HG02798 (cell line): Measurements from ENCODE around the gene RNF4.

Source experiments
- ATAC-seq: cut with Tn5 transposase; IDR thresholded peaks from one replicate; pipeline ENCODE4 v1.9.1; 2021; ENCODE audit warnings: mild to moderate bottlenecking; ENCODE audit not compliant: unreplicated experiment, poor library complexity

Gene RNF4

DNA sequence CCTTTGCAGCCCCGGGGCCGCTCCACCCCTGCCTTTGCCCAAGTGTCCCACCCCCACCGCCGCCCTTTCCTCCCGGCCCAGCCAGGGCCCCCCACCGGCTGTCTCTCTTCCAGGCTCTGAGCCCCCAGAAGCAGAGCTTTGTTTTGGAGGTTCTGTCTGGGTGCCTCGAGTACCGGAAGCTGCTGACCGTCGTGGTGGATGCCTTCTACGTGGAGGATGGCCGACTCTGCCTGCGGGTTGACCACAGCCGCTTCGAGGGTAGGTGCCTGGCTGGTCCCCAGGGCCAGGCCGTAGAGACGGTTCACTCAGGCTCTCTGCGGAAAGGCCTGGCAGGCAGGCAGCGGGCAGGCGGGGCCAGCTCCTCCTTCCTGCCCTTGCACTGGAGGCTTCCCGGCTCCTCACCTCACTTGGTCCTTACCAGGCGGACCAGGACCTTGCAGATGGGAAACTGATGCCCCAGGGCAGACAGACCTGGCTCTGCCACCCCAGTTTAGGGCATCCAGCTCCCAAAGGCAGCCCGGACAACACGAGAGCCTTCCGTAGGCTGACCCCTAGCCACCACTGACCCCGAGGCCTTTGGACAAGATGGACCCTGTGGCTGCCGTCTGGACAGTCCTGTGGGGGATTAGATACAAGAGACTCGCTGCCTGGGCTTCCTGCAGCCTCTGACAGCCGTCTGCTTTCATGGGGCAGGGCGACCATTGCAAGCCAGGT is 32.0 kb upstream of the RNF4 start:
- ATAC-seq: no peak

- ATAC-seq: no peak
Observed at GRCh38 chr4:2437475-2438215, 31.3 kb upstream of the RNF4 start.

DNA sequence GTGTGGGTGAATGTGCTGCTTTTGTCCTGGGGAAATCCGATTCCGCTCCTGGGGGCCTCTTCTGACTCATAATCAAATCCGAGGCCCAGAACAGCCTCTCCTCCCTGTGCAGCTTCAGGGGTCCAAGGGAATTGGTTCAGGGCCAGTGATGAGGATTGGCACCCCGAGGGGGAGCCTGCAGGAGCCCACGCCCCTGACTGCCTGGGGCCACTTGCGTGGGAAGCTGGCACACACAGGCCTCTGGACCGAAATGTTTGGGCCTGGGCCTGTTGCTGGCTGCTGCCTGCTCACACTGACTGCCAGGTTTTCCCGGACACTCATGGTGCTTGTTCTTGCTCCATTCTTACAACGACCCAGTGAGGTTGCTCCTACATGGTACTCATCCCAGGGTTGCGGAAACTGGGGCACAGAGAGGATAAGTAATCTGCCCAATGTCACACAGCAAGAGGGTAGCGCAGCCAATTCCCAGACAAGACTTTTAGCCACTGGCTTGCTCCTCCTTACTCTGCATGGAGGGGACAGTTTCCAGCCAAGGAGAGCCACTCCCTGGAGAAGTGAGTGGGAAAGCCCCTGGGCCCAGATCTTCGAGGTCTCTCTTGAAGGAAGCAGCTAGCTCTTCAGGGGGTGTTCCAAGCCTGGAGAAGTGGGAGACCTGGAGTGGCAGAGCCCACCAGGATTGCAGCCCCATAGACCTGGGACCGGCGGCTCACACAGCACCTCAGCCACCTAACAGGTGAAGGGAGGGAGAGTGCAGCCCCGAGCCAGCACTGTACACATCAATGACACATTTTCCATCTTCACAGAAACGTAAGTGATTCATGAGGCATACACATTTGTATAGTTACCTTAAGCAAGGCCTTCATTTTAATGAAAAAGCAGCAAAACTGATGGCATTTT is 29.8 kb upstream of the RNF4 start:
- ATAC-seq: no peak

- ATAC-seq: peak; percentile 85
Observed at GRCh38 chr4:2441393-2442174, 27.3 kb upstream of the RNF4 start.

DNA sequence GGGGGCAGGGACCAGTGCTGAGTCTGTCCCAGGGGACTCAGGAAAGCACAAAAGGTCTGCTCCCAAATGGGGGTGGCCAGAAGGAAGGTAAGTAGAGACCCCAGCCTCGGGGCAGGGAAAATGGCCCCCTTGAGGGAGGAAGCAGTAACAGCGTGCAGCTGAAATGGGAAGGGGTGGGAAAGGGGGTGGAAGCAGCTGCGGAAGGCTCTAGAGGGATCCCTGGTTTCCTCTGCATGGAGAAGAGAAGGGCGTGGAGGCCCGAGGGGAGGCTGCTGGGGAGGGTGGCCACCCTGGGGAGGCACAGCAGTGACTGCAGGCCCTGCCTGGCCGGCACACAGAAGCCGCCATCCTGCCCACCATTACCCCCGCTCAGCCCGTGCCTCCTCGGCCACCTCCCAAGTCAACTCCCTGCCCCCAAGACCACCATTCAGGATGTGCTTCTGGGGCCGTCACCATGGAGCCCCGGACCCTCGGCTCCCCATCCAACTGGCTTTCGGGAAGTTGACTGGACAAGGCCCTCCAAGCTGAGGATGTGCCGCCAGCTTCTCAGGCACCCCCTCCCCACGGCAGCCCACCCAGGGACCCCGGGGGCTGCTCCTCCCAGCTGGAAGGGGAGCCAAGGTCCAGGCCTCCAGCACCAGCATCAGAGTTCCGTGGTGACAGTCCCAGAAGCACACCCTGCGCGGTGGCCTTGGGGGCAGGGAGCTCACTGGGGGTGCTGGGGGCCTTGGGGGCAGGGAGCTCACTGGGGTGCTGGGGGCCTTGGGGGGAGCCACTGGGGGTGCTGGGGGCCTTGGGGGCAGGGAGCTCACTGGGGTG is 26.5 kb upstream of the RNF4 start:
- no peak for ATAC-seq

- ATAC-seq: no peak
Observed at GRCh38 chr4:2443061-2443730, 25.7 kb upstream of the RNF4 start.

DNA sequence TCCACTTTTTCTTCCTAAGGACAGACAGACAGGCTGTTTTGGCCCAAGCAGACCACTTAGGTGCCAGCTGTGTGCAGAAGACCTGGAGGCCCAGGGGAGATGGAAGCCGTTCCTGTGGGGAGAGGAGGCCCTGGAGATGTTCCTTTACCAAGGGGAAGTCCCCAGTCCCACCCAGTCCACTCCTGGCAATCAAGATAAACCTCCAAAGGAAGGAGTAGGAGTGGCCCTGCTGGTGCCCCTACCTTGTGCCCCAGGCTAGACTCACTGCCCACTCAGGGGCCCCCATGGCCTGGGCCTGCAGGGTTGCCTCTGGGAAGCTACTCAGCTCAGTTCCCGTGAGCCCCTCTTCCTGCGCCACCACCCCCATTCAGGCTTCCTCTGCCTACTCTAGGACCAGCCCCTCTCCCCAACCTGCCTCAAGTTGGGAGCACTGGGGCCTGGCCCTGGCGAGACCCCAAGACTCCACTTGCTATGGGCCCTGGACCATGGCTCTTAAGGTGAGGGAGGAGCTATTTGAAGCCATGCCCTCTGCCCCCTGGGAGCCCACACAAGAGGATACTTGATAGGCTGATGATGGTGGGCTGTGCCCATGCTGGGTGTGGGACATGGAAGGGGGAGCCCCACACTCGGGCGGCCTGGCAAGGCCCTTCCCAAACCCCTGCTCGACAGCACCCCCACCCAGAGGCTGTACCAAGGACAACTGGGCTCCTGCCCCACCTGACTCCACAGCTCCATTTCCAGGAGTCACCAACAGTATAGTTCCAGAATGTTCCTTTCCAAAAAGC is 24.8 kb upstream of the RNF4 start:
- ATAC-seq: no peak

- no peak for ATAC-seq
Observed at GRCh38 chr4:2445130-2445529, 23.8 kb upstream of the RNF4 start.

DNA sequence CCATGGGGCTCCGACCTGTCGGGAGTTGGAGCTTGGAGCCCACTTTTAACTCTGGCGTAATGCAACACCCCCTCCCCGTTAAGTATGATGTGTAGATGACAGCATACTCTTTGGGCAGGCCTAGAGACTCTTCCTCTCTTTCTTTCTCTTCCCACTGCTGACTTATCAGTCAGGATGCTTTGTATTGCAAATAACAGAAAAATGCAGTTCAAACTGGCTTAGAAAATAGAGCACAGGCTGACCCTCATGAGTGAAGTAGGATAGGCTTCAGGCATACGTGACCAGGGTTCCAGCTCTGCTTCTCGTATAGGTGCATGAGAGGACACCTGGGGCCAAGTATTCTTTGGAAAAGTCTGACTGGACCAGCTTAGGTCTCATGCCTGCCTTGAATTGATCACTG is 23.3 kb upstream of the RNF4 start:
- no peak for ATAC-seq

GRCh38 chr4:2446656-2447564 is 22.0 kb upstream of the RNF4 start:
- no peak for ATAC-seq

DNA sequence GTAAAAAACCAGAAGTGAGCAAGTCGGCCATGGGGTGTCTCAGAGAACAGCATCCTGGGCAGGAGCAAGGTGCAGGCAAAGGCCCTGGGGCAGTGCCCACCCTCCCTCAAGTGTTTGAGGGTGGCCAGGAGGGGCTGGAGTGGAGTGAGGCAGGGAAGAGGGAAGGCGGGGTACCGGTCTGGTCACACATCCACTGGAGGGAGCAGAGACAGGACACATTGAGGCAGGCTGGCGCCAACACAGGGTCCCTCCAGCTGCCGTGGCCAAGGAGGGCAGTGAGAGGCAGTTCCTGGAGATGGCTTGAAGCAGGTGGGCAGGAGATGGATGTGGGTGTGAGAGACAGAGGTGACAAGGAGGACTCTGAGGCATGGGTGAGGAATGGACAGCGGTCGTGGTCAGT is 20.3 kb upstream of the RNF4 start:
- ATAC-seq: no peak

DNA sequence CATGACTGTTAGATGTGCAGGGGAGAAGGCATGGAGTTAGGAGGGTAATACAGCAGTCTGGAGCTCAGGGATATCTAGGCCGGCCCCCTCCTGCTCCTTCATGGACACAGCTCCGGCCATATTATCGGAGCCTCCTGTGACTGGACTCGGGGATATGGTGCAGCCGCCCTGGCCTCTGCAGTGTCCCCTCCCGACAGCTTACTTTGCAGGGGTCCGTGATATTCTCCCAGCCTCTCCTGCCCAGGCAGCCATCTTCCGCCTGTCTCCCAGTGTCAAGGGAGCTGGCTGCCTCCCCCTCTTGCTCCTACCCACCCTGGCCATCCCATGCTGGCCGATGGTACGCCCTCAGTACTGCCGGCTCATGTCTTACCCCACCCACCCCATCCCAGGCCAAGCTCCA is 19.9 kb upstream of the RNF4 start:
- ATAC-seq: no peak

GRCh38 chr4:2449511-2450392 is 19.2 kb upstream of the RNF4 start:
- no peak for ATAC-seq

DNA sequence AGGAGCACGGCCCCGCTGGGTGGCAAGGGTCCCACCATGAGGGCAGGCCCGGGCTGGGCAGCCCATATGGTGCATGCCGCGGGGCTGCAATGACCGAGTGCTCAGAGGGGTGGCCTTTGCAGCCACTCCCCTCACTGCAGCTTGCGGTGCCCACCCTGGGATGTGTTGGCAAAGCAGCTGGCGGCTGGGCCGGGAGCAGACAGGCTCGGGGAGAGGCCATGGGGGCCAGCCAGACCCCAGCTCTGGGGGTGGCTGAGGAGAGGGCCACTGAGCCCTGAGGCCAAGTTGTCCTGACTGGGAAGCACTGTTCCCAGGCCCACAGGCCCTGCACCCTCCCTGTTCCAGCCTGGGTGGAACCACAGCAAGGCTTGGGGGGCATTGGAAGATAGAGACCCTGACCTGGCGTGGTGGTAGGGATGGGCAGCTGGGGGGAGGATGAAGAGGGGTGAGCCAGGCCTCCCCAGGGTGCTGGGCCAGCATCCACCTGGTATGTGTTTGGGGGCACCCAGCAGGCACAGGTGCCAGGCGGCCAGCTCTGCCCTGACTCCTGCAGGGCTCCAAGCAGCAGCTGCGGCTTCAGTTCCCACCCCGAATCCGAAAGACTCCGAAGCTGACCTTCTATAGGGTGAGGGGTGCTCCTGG is 18.4 kb upstream of the RNF4 start:
- no peak for ATAC-seq

DNA sequence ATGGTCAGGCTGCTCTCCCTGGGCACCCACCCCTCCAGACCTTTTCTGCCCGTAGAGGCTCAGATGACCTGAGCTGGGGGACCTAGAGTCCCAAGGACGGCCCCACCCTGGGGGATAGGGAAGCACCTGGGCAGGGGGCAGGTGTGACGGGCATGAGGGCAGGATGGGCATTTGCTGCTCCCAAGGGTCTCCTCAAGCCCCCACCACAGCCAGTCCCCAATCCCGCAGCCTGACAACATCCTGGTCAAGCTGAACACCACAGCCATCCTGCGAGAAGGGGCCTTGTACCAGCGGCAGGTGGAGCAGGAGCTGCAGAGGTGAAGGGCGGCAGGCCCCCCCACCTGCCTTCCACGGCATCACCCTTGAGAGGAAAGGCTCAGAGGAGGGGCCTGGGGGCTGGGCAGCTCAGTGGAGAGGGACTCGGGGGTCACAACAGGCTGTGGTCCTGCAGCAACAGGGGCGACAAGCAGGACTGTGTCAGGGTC is 17.8 kb upstream of the RNF4 start:
- no peak for ATAC-seq
